ENCODE measurements around the gene SNW1. TPM values are rescaled to one million over a fixed set of nuclear protein-coding genes. Genes with fewer than 3 reads are reported as not detected.

SNW1 gene
- total and polyA plus RNA-seq, 2 of the 13 experiments (the other 11 are each of a cell fraction or from before 2014, with no cell fraction given): 23.2 to 65.8 TPM

DNA sequence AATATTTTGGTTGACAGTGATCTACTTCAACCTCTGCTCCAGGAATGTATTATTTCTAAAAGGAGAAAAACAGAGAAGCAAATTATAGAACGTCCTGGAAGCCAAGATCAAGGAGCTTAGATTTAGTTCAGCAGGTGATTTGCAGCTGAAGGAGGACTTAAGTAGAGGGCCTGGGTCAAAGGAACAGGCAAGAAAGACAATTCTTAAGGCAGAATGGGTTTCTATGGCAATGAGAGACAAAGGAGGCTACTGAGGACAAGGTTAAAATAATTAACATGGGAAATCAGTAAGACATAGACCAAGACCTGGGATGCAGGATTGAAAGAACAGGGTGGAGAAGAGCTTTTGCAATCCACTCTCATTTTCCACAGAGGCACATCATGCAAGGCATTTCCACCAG is 2.4 kb upstream of the SNW1 start (continued):
- no peak for TF ChIP-seq SMARCC2 (IDR thresholded peaks at IDR 0.05)

DNA sequence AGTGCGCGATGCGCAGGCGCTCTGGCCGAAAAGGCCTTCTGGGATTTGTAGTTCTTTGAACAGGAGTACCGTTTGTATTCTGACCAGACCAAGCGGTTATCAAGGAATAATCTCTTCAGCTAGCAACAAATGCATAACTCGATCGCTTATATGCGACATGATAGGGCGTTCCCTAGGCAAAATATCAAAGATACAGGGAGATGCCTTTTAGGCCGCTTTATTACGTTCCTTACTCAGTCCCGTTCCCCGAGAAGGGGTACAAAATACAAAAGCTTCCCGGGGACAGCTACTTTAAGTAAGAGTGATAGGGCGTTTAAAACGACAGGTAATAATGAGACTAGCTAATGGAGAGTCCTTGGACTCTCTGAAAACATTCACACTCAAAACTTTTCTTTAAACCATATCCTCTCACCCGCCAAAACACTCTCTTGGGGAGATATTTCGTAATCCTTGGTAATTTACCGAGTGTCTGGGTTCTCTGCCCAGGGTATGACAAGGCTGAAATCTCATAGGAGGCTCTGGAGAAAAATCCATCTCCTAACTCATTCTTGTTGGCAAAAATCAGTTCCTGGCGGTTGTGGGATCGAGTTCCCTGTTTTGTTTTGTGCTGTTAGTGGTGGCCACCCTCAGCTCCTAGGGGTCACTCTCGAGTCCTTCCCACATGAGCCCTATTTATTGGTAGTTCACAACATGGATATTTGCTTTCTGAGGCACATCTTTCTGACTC is 412 bp upstream of the SNW1 start:
- in situ Hi-C loops (cut with HindIII; ENCODE audit: extremely low pct_ligation_motif_present, low pct_unique_long_range_greater_than_20kb): loop anchor here (5.0 kb wide), 1 partner anchor 56 kb away; no protein-coding TSS in a partner anchor
- BruUV-seq (replicated peaks): no TSS peak
- TF ChIP-seq DRAP1 (CRISPR knock-in tag; IDR thresholded peaks at IDR 0.05): peak; percentile 36; the same call in 1 of the 2 replicates
- 0 out of 2 replicates have a peak, but pooled peaks have one; percentile 33 for TF ChIP-seq MIER3 (CRISPR knock-in tag; IDR thresholded peaks at IDR 0.05; ENCODE audit: borderline replicate concordance)
- 0 out of 2 replicates have a peak, but pooled peaks have one; percentile 3 for TF ChIP-seq AHR (CRISPR knock-in tag; IDR thresholded peaks at IDR 0.05)
- TF ChIP-seq, protein P1, sequence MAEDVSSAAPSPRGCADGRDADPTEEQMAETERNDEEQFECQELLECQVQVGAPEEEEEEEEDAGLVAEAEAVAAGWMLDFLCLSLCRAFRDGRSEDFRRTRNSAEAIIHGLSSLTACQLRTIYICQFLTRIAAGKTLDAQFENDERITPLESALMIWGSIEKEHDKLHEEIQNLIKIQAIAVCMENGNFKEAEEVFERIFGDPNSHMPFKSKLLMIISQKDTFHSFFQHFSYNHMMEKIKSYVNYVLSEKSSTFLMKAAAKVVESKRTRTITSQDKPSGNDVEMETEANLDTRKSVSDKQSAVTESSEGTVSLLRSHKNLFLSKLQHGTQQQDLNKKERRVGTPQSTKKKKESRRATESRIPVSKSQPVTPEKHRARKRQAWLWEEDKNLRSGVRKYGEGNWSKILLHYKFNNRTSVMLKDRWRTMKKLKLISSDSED (CRISPR knock-in tag; IDR thresholded peaks at IDR 0.05): no peak
- TF ChIP-seq ZSCAN22 (CRISPR knock-in tag; IDR thresholded peaks at IDR 0.05): no peak
- TF ChIP-seq MEIS1 (CRISPR knock-in tag; IDR thresholded peaks at IDR 0.05; ENCODE audit: borderline replicate concordance): no peak
- TF ChIP-seq CEBPB (IDR thresholded peaks at IDR 0.05; ENCODE audit: borderline replicate concordance, low read depth, low read length): peak; percentile 44; the same call in 1 of the 2 replicates
- TF ChIP-seq, protein P2, sequence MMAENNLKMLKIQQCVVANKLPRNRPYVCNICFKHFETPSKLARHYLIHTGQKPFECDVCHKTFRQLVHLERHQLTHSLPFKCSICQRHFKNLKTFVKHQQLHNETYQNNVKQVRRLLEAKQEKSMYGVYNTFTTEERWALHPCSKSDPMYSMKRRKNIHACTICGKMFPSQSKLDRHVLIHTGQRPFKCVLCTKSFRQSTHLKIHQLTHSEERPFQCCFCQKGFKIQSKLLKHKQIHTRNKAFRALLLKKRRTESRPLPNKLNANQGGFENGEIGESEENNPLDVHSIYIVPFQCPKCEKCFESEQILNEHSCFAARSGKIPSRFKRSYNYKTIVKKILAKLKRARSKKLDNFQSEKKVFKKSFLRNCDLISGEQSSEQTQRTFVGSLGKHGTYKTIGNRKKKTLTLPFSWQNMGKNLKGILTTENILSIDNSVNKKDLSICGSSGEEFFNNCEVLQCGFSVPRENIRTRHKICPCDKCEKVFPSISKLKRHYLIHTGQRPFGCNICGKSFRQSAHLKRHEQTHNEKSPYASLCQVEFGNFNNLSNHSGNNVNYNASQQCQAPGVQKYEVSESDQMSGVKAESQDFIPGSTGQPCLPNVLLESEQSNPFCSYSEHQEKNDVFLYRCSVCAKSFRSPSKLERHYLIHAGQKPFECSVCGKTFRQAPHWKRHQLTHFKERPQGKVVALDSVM (CRISPR knock-in tag; IDR thresholded peaks at IDR 0.05): peak; percentile 43; the same call in 1 of the 2 replicates
- no peak for TF ChIP-seq NAIF1 (CRISPR knock-in tag; IDR thresholded peaks at IDR 0.05; ENCODE audit: borderline replicate concordance)
- TF ChIP-seq ZNF780A (CRISPR knock-in tag; IDR thresholded peaks at IDR 0.05): no peak
- TF ChIP-seq ATF1 (CRISPR knock-in tag; IDR thresholded peaks at IDR 0.05): 0 out of 2 replicates have a peak, but pooled peaks have one; percentile 32
- no peak for TF ChIP-seq ELF4 (CRISPR knock-in tag; IDR thresholded peaks at IDR 0.05; ENCODE audit: borderline replicate concordance)
- no peak for TF ChIP-seq ZNF460 (CRISPR knock-in tag; IDR thresholded peaks at IDR 0.05; ENCODE audit: borderline replicate concordance)
- TF ChIP-seq ZBTB14 (CRISPR knock-in tag; IDR thresholded peaks at IDR 0.05): no peak
- no peak for TF ChIP-seq MAFK (conservative IDR thresholded peaks at IDR 0.05 in 1 of 2, IDR thresholded peaks at IDR 0.05 in 1 of 2; ENCODE audit: low read length in 2 of 2)

More for the DNA sequence above, 412 bp upstream of the SNW1 start:
- peak; percentile 81 for ATAC-seq
- 1% methylated on average over 20 of the region's 24 CpGs for WGBS (ENCODE audit: low lambda C conversion rate)
- Histone ChIP-seq H3K9me3 (ENCODE audit: low read length) (no peaks in the 10 kb centered on the region), H3K27ac (ENCODE audit: extremely low read length, insufficient read depth, low read length) (peak overlapping the region; percentile 80), H2AFZ (ENCODE audit: low read length) (peak overlapping the region; percentile 100), H3K4me3 (replicated peaks in 1 of 3; ENCODE audit: insufficient read depth in 1 of 3, low read depth in 2 of 3, low read length in 3 of 3) (peak overlapping the region; percentile 82 to 98 (median 92)), H3K79me2 (ENCODE audit: insufficient read depth, low read length) (peaks cover 40% of the 10 kb centered on the region), H3K9ac (ENCODE audit: insufficient read depth, low read depth, low read length) (peak overlapping the region; percentile 92), H4K20me1 (ENCODE audit: insufficient read depth, low read length) (peaks cover 19% of the 10 kb centered on the region), H3K4me1 (ENCODE audit: insufficient read depth, low read length) (peaks cover 29% of the 10 kb centered on the region), H3K36me3 (replicated peaks in 1 of 2; ENCODE audit: control insufficient read depth in 1 of 2, insufficient read depth in 2 of 2, low read length in 2 of 2) (peaks cover 0 to 1% of the 10 kb centered on the region in 2 experiments; a peak in 1 of 5 replicates), H3K4me2 (ENCODE audit: low read depth, low read length) (peak overlapping the region; percentile 81), H3K27me3 (ENCODE audit: control insufficient read depth in 1 of 2, insufficient read depth in 2 of 2, low read length in 2 of 2) (no peaks in the 10 kb centered on the region; a peak in 1 of 5 replicates)
- ChIA-PET POLR2A (interaction anchor here (0.7 to 1.7 kb wide), 6 partner anchors 10 to 52 kb away, joined by 3 to 7 read pairs (median 4); partner anchors contain the start of gene ADCK1), CTCF (ENCODE audit: low intra/inter-chr PET ratio, low total read pairs) (interaction anchor here (2.1 kb wide), 1 partner anchor 56 kb away, joined by 17 read pairs; no protein-coding TSS in a partner anchor)
- FAIRE-seq: peak; percentile 93
- intact Hi-C loops (cut with micrococcal nuclease; ENCODE audit: unreplicated experiment): loop anchor here (1.0 to 2.0 kb wide), 3 partner anchors 39 to 56 kb away; partner anchors contain the start of genes ADCK1, ALKBH1 and SLIRP
- peak; percentile 62 for DNase-seq (ENCODE audit: low spot score)
